ENCODE results near the gene DECR2. TPM values are rescaled to one million over a fixed set of nuclear protein-coding genes. Genes with fewer than 3 reads are reported as not detected.

Gene DECR2
- total and polyA plus RNA-seq, 2 experiments from 2014 or later, result 50.0 to 51.5 TPM

DNA sequence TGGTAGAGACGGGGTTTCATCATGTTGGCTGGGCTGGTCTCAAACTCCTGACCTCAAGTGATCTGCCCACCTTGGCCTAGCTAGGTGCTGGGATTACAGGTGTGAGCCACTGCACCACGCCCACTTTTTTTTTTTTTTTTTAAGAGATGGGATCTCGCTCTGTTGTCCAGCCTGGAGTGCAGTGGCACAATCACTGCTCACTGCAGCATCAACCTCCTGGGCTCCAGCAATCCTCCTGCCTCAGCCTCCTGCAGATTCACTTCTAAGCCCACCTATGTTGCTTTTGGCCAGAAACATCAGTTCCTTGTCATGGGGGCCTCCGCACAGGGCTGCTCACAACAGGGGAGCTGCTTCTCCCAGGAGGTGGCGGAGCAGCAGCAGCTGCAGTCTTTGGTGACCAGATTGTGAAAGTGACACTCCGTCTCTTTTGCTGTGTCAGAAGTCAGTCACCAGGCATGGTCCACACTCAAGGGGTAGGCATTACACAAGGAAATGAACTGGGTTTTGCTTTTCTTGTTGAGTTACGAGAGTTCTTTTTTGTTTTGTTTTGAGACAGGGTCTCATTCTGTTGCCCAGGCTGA lies 9.1 kb upstream of the DECR2 start:
- Histone ChIP-seq H3K4me1 (ENCODE audit: low read depth) (peaks cover 18% of the 10 kb centered on the region), H3K9me3 (ENCODE audit: low read depth) (no peaks in the 10 kb centered on the region), H3K36me3 (no peaks in the 10 kb centered on the region), H3K27ac (no peak overlapping the region), H3K27me3 (no peaks in the 10 kb centered on the region), H3K4me3 (no peak overlapping the region)
- DNase-seq (ENCODE audit: low read depth in 1 of 2, low spot score in 1 of 2), result no peak
- TF ChIP-seq, protein P1, sequence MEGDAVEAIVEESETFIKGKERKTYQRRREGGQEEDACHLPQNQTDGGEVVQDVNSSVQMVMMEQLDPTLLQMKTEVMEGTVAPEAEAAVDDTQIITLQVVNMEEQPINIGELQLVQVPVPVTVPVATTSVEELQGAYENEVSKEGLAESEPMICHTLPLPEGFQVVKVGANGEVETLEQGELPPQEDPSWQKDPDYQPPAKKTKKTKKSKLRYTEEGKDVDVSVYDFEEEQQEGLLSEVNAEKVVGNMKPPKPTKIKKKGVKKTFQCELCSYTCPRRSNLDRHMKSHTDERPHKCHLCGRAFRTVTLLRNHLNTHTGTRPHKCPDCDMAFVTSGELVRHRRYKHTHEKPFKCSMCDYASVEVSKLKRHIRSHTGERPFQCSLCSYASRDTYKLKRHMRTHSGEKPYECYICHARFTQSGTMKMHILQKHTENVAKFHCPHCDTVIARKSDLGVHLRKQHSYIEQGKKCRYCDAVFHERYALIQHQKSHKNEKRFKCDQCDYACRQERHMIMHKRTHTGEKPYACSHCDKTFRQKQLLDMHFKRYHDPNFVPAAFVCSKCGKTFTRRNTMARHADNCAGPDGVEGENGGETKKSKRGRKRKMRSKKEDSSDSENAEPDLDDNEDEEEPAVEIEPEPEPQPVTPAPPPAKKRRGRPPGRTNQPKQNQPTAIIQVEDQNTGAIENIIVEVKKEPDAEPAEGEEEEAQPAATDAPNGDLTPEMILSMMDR (IDR thresholded peaks at IDR 0.05; ENCODE audit: low read depth, low read length), result no peak

- TF ChIP-seq, protein P1 (IDR thresholded peaks at IDR 0.05; ENCODE audit: low read depth, low read length), result no peak
- no peaks in the 10 kb centered on the region for H3K27me3 ChIP-seq
- no peaks in the 10 kb centered on the region for H3K9me3 ChIP-seq (ENCODE audit: low read depth)
- peaks cover 9% of the 10 kb centered on the region for H3K4me1 ChIP-seq (ENCODE audit: low read depth)
- H3K36me3 ChIP-seq, result peaks cover 13% of the 10 kb centered on the region
- peak overlapping the region; percentile 96 for H3K4me3 ChIP-seq
- peak overlapping the region; percentile 94 for H3K27ac ChIP-seq
- no peak for DNase-seq (ENCODE audit: low read depth in 1 of 2, low spot score in 1 of 2)
Observed at GRCh38 chr16:396199-396598, 5.5 kb upstream of the DECR2 start.

GRCh38 chr16:396605-397004 lies 5.1 kb upstream of the DECR2 start:
- TF ChIP-seq, protein P1 (IDR thresholded peaks at IDR 0.05; ENCODE audit: low read depth, low read length), result no peak
- peaks cover 13% of the 10 kb centered on the region for H3K36me3 ChIP-seq
- peak overlapping the region; percentile 94 for H3K27ac ChIP-seq

DNA sequence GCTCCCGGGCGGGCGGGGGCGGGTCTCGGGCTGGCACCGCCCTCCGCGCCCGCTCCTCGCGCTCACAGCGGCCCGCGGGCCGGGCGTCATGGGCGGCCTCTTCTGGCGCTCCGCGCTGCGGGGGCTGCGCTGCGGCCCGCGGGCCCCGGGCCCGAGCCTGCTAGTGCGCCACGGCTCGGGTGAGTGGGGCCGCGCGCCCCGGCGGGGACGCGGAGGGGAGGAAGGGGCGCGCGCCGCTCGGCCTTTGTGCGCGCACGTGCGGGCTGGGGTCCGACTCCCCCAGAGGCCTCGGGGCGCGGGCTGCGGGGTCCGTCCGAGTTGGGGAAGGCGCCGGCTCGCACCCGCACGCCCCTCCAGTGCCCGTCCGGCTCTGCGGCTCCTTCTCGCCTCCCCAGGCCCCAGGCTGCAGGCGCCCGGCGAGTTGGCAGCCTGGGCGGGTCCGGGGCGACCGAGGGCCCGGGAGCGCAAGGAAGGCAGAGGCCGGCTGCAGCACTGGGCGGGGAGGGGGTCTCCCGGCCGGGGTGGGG lies 4.5 kb upstream of the DECR2 start, which contains the start of gene NME4:
NME4 (plus strand) TSS at position 65 of the 527 bp plus-strand sequence; CDS start at position 89, 24 bp downstream.
- H3K27ac ChIP-seq, result peak within 1 kb of the TSS; percentile 94
- peak; percentile 62 to 69 for DNase-seq (ENCODE audit: low read depth in 1 of 2, low spot score in 1 of 2)

More at GRCh38 chr16:396605-397004, 5.1 kb upstream of the DECR2 start:
- H3K9me3 ChIP-seq (ENCODE audit: low read depth), result no peaks in the 10 kb centered on the region
- H3K27me3 ChIP-seq, result no peaks in the 10 kb centered on the region
- peak overlapping the region; percentile 96 for H3K4me3 ChIP-seq
- peaks cover 9% of the 10 kb centered on the region for H3K4me1 ChIP-seq (ENCODE audit: low read depth)
- peak; percentile 66 to 68 for DNase-seq (ENCODE audit: low read depth in 1 of 2, low spot score in 1 of 2)

DNA sequence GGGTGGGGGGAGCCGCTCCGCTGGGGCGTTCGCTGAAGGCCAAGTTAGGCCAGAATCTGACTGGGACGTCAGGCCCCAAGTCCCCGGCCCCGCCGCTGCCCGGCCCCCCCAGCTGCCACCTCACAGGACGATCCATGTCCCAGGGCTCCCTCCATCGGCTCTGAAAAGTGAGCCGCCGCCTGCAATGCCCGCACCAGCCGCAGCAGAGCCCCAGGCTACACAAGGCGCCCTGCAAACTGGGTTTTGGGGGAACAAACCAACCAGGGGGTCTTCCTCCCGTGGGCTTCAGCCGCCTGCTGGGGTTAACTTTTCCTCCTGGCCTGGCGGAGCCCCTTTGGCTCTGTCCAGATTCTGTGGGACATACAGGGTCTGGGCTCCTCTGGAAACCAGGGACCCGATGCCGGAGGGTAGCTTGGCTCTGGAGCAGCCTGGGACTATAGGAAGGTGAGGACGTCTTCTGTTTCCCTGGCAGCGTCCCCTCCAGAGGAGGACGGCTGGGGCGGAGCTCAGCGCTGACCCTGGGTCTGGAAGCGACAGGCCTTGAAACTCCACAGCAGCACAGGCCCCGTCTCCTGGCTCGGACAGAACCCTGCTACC lies 3.9 kb upstream of the DECR2 start:
- peaks cover 9% of the 10 kb centered on the region for H3K4me1 ChIP-seq (ENCODE audit: low read depth)
- H3K36me3 ChIP-seq, result peaks cover 13% of the 10 kb centered on the region
- TF ChIP-seq, protein P1 (IDR thresholded peaks at IDR 0.05; ENCODE audit: low read depth, low read length), result peak; percentile 42
- no peaks in the 10 kb centered on the region for H3K27me3 ChIP-seq
- H3K4me3 ChIP-seq, result peak overlapping the region; percentile 96
- peak; percentile 76 to 85 for DNase-seq (ENCODE audit: low read depth in 1 of 2, low spot score in 1 of 2)
- no peaks in the 10 kb centered on the region for H3K9me3 ChIP-seq (ENCODE audit: low read depth)
- peak overlapping the region; percentile 94 for H3K27ac ChIP-seq

More for the DNA sequence above, 4.5 kb upstream of the DECR2 start, which contains the start of gene NME4:
- H3K27me3 ChIP-seq, result no peaks in the 10 kb centered on the region
- TF ChIP-seq, protein P1 (IDR thresholded peaks at IDR 0.05; ENCODE audit: low read depth, low read length), result no peak
- H3K36me3 ChIP-seq, result peaks cover 13% of the 10 kb centered on the region
- H3K4me3 ChIP-seq, result peak within 1 kb of the TSS; percentile 96
- H3K4me1 ChIP-seq (ENCODE audit: low read depth), result peaks cover 9% of the 10 kb centered on the region
- H3K9me3 ChIP-seq (ENCODE audit: low read depth), result no peaks in the 10 kb centered on the region
